ENCODE results near the gene PIAS4.
"Not testable (repeated sequence)": the region's sequence is repeated elsewhere in the genome, so short reads cannot be mapped to it uniquely, and the experiment has no call there.

Gene PIAS4

GRCh38 chr19:3998667-3999412 lies 8.7 kb upstream of the PIAS4 start:
- not testable (repeated sequence) for DNase-seq

- DNase-seq, result not testable (repeated sequence)
Measured at GRCh38 chr19:4000798-4001197, 6.7 kb upstream of the PIAS4 start.

GRCh38 chr19:4005436-4005835 lies 2.1 kb upstream of the PIAS4 start:
- not testable (repeated sequence) for DNase-seq

- no peak for DNase-seq
Measured at GRCh38 chr19:4007836-4008539, 452 bp downstream of the PIAS4 start.

- DNase-seq, result no peak
Measured at GRCh38 chr19:4009990-4010807, 2.7 kb downstream of the PIAS4 start.

GRCh38 chr19:4010808-4011110 lies 3.2 kb downstream of the PIAS4 start:
- no peak for DNase-seq

- not testable (repeated sequence) for DNase-seq
Measured at GRCh38 chr19:4011430-4011829, 3.9 kb downstream of the PIAS4 start.

GRCh38 chr19:4012092-4012974 lies 4.8 kb downstream of the PIAS4 start:
- DNase-seq, result peak; percentile 8

- DNase-seq, result no peak
Measured at GRCh38 chr19:4012975-4013634, 5.6 kb downstream of the PIAS4 start.

- DNase-seq, result no peak
Measured at GRCh38 chr19:4013886-4014540, 6.5 kb downstream of the PIAS4 start.

GRCh38 chr19:4014541-4015491 lies 7.3 kb downstream of the PIAS4 start:
- DNase-seq, result no peak

- DNase-seq, result no peak
Measured at GRCh38 chr19:4015705-4016402, 8.3 kb downstream of the PIAS4 start.

GRCh38 chr19:4016486-4016885 lies 8.9 kb downstream of the PIAS4 start:
- no peak for DNase-seq

GRCh38 chr19:4016903-4017638 lies 9.5 kb downstream of the PIAS4 start:
- no peak for DNase-seq

- DNase-seq, result no peak
Measured at GRCh38 chr19:4018140-4018613, 10.6 kb downstream of the PIAS4 start.

- DNase-seq, result no peak
Measured at GRCh38 chr19:4018775-4019504, 11.4 kb downstream of the PIAS4 start.

- DNase-seq, result no peak
Measured at GRCh38 chr19:4019578-4019977, 12.0 kb downstream of the PIAS4 start.
